Psoas muscle (tissue), 8 donors: Measurements from ENCODE around the gene AGAP3. TPM values are rescaled to one million over a fixed set of nuclear protein-coding genes. Genes with fewer than 3 reads are reported as not detected.

Source experiments
- ATAC-seq, 4 donors: fragments of 200-7000 bp; cut with Tn5 transposase; one replicate each; pipeline ENCODE4 v1.9.1; 2020; ENCODE audit warnings: moderate library complexity in 3 of 4, mild to moderate bottlenecking in 2 of 4
- DNase-seq, 2 donors: peaks; one replicate each; pipeline ENCODE4 v3.0.0-alpha.2; 2020
- H3K27ac ChIP-seq: fragments of 200-600 bp; one replicate; pipeline ENCODE4 v1.8.0; 2022
- H3K27me3 ChIP-seq, 3 donors: fragments of 200-600 bp in 1 of 3; one replicate each; pipeline versions ENCODE4 v1.6.1 to v1.8.0; 2013 to 2022; ENCODE audit warnings: low read length in 2 of 3, mild to moderate bottlenecking in 2 of 3, moderate library complexity in 1 of 3; ENCODE audit not compliant: insufficient read depth in 3 of 3
- H3K36me3 ChIP-seq, 2 donors: fragments of 200-600 bp in 1 of 2; one replicate each; pipeline versions ENCODE4 v1.6.1 to v1.8.0; 2013 to 2022; ENCODE audit warnings: low read depth in 1 of 2, mild to moderate bottlenecking in 1 of 2, moderate library complexity in 1 of 2; ENCODE audit not compliant: insufficient read depth in 1 of 2
- H3K4me1 ChIP-seq: fragments of 200-600 bp; one replicate; pipeline ENCODE4 v1.8.0; 2022
- H3K4me3 ChIP-seq: fragments of 200-600 bp; one replicate; pipeline ENCODE4 v1.8.0; 2022; ENCODE audit warnings: mild to moderate bottlenecking
- H3K9me3 ChIP-seq: fragments of 200-600 bp; one replicate; pipeline ENCODE4 v1.8.0; 2022
- CTCF ChIP-seq: fragments of 200-600 bp; IDR thresholded peaks from one replicate; pipeline ENCODE4 v1.8.0; 2022; ENCODE audit warnings: antibody characterized with exemption
- WGBS, 3 donors: extraction: QIAGEN DNeasy Blood & Tissue Kit; methylation state at CpG; one replicate each; pipeline versions ENCODE4 v1.1.6 to v1.1.7; 2013; 5-methylcytosine and 5-hydroxymethylcytosine counted together
- intact Hi-C, 2 donors: fragments of 100-400 bp; cut with DNase I; formaldehyde crosslinking; loops; one replicate each; pipeline versions ENCODE4 v1.11.0 to v1.14.2; 2022
- polyA plus RNA-seq, 3 donors: library from polyadenylated mRNA; stranded (reverse); fragments of 200-250 nt; gene quantifications; one replicate each; pipeline ENCODE4 v1.2.3, GENCODE V29; 2013
- total RNA-seq, 4 donors: library from RNA; stranded (reverse); fragmentation: NEBNext Ultra II Directional in 2 of 4; extraction: Animal tissue kit (Norgen Biotek cat#: 25700) in 2 of 4; gene quantifications; one replicate each; pipeline versions ENCODE4 v1.2.1 to v1.2.4, GENCODE V29; 2021 to 2023
- donor health status: healthy with polysubstance abuse.
- donor health status: DM: no; HTN: no; CAD: no; lungs with moderate emphysema.
- donor health status: Bipolar disorder and iron deficiency.
- donor health status: healthy.
- donor health status: DM: yes; HTN: yes; CAD: no.
- donor health status: DM: no; HTN: no; CAD: no.
- donor health status: DM: no; HTN: no; CAD: no.
- donor health status: DM: yes; HTN: yes; CAD: no.

The AGAP3 gene
- total and polyA plus RNA-seq, 7 donors, result 38.4 to 75.3 (median 51.4) TPM

- TF ChIP-seq CTCF, result no peak
- WGBS, 3 donors, result 65 to 75% (median 71%) methylated on average over 15 of the region's 15 CpGs
- Histone ChIP-seq H3K9me3 (no peaks in the 10 kb centered on the region), H3K36me3 (peaks cover 0 to 8% of the 10 kb centered on the region in 2 donors), H3K27me3 (no peaks in the 10 kb centered on the region), H3K4me1 (no peaks in the 10 kb centered on the region), H3K27ac (no peak overlapping the region), H3K4me3 (no peak overlapping the region)
- intact Hi-C loops, result loop anchor here (2.0 to 5.0 kb wide), 5 partner anchors 21 to 212 kb away; partner anchors contain the start of gene ABCB8 (in 1 of the 2)
- peak in 1 of 2 donors; percentile 57 for DNase-seq
- peak in 1 of 4 donors; percentile 31 for ATAC-seq
Measured at GRCh38 chr7:151109094-151110048, 23.1 kb downstream of the AGAP3 start.

GRCh38 chr7:151110236-151110940 lies 24.1 kb downstream of the AGAP3 start:
- H3K4me3 ChIP-seq, result no peak overlapping the region
- ATAC-seq, result no peak
- no peaks in the 10 kb centered on the region for H3K36me3 ChIP-seq
- no peaks in the 10 kb centered on the region for H3K9me3 ChIP-seq
- peak in 1 of 2 donors; percentile 12 for DNase-seq
- intact Hi-C loops, result loop anchor here (2.0 to 5.0 kb wide), 5 partner anchors 22 to 213 kb away; partner anchors contain the start of gene ABCB8 (in 1 of the 2)
- no peak for TF ChIP-seq CTCF
- no peak overlapping the region for H3K27ac ChIP-seq
- no peaks in the 10 kb centered on the region for H3K4me1 ChIP-seq
- WGBS, 3 donors, result 71 to 78% (median 72%) methylated on average over 11 of the region's 11 CpGs
- H3K27me3 ChIP-seq, result no peaks in the 10 kb centered on the region

- Histone ChIP-seq H3K27me3 (no peaks in the 10 kb centered on the region), H3K9me3 (no peaks in the 10 kb centered on the region), H3K27ac (no peak overlapping the region), H3K4me1 (no peaks in the 10 kb centered on the region), H3K36me3 (no peaks in the 10 kb centered on the region), H3K4me3 (no peak overlapping the region)
- DNase-seq (peak; percentile 78 to 89), ATAC-seq (peak; percentile 79 to 93 (median 86))
- peak; percentile 90 for TF ChIP-seq CTCF
- 33 to 41% (median 36%) methylated on average over 19 to 20 of the region's 20 CpGs for WGBS, 3 donors
- intact Hi-C loops, result loop anchor here (1.0 to 5.0 kb wide), 6 partner anchors 22 to 214 kb away; partner anchors contain the start of gene ABCB8 (in 1 of the 2)
Measured at GRCh38 chr7:151110941-151111645, 24.8 kb downstream of the AGAP3 start.

- ATAC-seq (no peak), DNase-seq (no peak)
Measured at GRCh38 chr7:151113344-151114150, 27.3 kb downstream of the AGAP3 start.

More at GRCh38 chr7:151113344-151114150, 27.3 kb downstream of the AGAP3 start:
- Histone ChIP-seq H3K4me1 (no peaks in the 10 kb centered on the region), H3K4me3 (no peak overlapping the region), H3K9me3 (no peaks in the 10 kb centered on the region), H3K27me3 (no peaks in the 10 kb centered on the region), H3K27ac (no peak overlapping the region), H3K36me3 (peaks cover 0 to 4% of the 10 kb centered on the region in 2 donors)
- TF ChIP-seq CTCF, result no peak
- intact Hi-C loops, result loop anchor here (5.0 kb wide), 4 partner anchors 81 to 216 kb away; partner anchors contain the start of gene ABCB8 (in 1 of the 2)
- WGBS, 3 donors, result 88 to 91% (median 90%) methylated on average over 13 of the region's 13 CpGs
